Fibroblast of skin of right biceps (primary cell): ENCODE results near the gene SKAP2.

ENCODE experiments used
- DNase-seq: peaks from one replicate; pipeline ENCODE4 v3.0.0-alpha.2; 2013

The SKAP2 gene, protein sequence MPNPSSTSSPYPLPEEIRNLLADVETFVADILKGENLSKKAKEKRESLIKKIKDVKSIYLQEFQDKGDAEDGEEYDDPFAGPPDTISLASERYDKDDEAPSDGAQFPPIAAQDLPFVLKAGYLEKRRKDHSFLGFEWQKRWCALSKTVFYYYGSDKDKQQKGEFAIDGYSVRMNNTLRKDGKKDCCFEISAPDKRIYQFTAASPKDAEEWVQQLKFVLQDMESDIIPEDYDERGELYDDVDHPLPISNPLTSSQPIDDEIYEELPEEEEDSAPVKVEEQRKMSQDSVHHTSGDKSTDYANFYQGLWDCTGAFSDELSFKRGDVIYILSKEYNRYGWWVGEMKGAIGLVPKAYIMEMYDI

DNA sequence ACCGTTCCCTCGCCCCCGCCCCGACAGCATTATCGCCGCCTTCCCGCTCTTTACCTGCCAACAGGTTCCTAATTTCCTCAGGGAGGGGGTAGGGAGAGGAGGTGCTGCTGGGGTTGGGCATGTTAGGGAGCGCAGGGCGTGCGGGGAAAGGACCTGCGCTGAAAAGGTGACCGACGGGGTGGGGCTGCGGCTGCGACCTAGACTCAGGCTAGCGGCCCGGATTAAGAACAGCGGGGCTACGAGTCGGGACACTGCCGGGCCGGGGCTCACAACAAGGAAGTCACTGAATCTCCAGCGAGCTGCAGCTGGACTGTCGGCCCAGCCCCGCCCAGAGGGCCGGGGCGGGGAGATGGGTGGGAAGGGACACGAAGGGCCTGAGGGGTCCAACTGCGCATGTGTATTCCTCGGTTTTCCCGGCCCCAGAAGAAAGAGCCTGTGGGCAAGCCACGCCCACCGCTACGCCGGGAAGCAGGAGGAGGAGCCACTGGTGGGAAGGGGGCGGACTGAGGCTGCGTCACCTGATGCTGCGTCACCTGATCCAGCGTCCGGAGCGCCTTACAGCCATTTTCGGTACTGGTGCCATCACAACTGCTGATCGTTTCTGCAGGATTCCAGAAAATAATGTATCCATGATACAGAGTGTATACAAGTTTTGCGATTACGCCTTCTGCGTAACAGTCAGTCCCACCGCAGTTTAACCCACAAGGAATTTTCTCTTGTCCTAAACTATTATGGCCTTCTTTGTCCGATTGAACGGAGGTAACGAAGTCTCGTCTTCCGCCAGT lies at the start of gene SKAP2:
Gene SKAP2, minus strand, starts transcription at position 282 of the 785 bp plus-strand sequence. Its CDS starts 161 bp downstream, at position 121.
- peak; percentile 98 for DNase-seq

DNA sequence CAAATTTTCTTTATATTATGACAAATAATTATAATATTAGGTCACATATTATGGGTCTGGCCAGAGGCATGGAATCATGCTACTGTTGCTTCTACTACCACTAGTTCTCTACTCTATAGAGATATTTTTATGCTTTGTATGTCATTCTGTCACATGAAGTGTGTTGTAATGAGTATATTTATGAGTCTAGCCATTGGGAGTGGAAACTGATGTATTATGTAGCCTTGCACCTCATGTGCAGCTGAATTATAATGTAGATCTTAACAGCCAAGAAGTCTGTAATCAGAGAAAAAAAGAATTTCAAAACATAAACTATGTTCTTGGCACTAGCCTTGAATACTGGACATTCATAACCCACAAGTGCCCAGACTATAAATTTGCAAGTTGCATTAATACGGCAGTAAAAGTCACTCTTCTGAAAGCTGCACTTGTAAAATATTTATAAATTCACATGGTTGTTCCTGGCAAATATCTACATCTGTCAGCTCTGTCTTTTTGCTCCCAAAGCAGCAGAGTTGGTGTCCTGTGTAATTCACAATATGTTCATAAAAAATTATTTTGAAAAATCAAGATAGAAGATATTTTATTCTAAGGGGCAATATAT lies 48.6 kb upstream of the SKAP2 start:
- no peak for DNase-seq

DNA sequence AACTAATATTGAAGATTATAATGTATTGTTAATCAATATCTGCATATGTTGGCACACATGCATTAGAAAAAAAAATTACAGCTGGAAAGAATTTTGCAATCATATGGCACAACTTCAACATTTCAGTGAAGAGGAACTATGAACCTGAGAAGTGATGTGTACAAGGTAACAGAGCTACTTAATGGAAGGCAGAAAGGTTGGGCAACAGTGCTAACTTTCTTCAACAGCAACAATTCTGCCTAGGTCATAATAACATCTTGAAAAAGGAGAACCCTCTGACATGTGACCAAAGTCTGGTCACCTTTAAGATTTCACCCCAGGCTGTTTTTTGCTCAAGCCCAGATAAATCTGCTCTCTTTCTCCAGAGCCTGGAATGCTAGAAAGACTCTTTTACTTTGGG lies 47.9 kb upstream of the SKAP2 start:
- DNase-seq: no peak

DNA sequence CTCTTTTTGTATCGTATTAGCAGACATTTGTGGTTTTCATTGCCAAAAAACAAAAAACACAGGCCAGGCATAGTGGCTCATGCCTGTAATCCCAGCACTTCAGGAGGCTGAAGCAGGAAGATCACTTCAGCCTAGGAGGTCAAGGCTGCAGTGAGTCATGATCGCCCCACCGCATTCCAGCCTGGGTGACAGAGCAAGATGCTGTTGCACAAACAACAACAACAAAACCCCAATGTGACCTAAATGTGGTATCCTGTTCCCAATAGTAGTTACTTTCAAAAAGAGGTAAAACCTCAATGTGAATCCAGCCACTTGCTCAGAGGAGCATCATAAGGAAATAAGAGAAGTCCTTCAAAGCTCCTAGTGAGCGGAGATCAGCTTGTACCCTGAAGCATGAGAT lies 45.8 kb upstream of the SKAP2 start:
- peak; percentile 17 for DNase-seq

DNA sequence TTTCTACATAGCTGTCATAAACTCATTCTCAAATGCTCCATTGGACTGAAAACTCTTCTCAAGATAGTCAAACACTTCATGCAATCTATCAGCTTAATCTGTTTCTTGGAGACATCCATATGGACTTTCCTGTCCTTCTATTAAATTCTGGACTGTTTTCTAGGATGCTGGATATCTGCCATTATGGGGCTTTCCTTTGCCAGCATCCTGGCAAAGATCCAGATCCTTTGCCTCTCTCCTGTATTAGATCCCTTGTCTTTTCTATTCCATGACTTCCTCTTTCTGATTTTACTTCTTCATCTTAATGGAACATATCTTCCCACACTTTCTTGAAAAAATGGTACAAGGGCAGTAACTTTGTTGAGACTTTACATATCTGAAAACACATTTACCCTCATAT lies 35.9 kb upstream of the SKAP2 start:
- no peak for DNase-seq

DNA sequence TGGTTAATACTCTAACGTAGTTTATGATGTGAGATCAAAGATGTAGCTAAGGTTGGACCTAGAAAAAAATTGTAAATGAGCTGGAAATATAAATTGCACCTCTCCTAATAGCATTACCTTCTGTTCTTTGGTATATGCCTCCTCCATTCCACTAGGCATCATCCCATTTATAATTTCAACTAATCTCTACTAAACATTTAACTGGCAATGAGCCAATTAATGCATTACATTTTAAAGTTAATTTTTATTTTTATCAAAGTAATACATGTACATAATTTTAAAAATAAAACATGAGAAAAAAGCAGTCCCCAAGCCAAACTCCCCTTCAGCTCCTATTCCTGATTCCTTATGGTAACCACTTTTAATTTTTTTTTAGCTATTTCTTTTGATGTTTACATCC lies 35.1 kb upstream of the SKAP2 start:
- DNase-seq: no peak

DNA sequence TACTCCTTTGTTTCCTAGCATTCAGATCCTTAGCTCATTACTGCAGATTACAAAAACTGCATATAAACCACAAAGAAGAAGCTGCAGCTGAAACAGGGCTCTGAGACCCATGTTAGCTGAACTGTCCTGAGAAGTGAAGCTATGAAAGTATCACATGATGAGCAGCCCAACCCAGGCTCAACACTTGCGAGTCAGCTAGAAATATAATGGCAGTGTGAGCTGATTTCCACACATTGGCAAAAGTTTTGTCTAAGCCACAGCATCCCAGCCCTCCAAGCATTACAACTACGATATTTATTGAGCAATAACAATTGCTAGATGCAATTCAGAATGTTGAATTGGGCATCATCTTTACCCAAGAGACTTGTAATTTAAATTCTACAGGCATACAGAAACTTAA lies 34.5 kb upstream of the SKAP2 start:
- DNase-seq: no peak

DNA sequence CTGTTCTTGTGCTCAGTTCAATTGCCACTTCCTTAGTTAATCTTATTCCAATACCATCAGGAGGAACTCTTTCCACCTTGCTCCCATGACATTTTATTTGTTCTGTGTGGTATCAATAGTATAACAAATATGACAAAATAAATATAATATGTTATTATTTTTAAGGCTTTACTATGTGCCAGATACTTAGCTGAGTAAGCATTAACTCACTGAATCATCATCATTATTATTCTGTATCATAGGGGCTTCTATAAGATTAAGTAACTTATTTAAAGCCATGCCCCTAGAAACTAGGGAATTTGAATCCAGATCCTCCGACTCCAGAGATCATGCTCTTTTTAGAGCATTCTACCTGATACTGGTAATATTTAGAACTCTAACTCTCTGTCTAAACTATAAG lies 33.5 kb upstream of the SKAP2 start:
- DNase-seq: no peak

DNA sequence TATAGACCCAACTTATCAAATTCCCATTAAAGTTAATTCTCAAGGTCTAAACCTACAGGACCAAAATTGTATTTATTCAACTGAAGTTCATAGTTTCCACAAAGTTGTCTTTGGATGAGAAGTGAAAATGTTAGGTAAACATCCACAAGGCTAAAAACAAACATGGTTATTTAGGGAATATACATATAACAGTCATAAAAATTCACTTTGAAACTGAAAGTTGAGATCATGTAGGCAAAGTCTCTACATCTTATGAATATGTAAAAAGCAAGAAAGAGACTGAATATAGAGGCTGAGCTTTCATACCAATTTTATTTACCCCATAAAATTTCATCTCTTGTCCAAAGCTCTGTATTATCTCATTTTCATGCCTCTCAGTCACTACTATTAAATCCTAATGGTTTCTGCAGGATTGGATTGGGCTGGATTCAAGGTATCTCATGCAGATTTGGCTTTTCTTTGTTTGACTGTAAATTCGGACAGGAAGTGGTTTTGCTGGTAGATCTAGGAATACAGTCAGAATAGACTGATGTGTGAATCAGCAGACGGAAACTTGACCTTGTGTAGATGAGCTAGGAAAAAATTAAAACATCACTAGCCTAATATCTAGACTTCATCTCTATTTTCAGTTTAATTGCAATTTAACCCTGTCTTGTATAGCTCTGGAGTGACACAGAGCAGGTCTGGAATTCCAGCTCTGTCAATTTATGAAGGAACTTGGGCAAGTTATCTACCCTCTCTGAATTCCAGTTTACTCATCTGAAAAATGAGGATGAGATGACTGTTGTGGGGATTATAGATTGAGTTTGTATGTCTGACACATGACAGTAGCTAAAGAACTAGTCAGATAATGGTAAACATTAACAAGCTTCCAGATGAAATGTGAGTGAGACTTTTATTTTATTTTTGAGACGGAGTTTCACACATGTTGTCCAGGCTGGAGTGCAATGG lies 27.3 kb upstream of the SKAP2 start:
- peak; percentile 18 for DNase-seq

DNA sequence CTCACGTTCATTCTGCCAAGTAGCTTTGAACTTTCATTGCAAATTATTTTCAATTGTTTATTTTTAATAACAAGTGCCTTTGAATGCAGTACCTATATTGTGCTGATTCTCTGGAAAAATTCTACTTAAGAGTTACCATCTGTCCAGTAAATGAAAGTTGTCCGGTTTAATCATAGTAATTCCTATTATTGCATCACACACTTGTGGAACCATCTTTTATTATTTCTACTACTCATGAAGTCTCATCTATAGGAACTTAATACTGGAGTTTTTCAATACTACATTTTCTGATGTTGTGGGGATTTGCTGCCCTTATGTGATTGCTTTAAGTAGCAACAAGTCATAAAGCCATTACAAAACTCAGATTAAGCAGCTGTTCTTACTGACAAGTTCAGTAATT lies 16.5 kb upstream of the SKAP2 start:
- DNase-seq: no peak

DNA sequence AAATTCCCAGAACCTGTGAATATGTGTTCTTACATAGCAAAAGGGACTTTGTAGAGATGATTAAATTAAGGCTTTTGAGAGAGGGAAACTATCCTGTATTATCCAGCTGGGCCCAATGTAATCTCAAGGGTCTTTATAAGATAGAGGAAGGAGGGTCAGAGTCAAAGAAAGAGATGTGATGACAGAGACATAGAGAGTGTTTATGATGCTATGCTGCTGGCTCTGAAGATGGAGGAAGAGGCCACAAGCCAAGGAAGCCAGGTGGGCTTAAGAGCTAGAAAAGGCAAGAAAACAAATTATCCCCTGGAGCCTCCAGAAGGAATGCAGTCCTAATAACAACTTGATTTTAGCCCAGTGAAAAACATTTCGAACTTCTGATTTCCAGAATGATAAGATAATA lies 15.3 kb upstream of the SKAP2 start:
- no peak for DNase-seq

DNA sequence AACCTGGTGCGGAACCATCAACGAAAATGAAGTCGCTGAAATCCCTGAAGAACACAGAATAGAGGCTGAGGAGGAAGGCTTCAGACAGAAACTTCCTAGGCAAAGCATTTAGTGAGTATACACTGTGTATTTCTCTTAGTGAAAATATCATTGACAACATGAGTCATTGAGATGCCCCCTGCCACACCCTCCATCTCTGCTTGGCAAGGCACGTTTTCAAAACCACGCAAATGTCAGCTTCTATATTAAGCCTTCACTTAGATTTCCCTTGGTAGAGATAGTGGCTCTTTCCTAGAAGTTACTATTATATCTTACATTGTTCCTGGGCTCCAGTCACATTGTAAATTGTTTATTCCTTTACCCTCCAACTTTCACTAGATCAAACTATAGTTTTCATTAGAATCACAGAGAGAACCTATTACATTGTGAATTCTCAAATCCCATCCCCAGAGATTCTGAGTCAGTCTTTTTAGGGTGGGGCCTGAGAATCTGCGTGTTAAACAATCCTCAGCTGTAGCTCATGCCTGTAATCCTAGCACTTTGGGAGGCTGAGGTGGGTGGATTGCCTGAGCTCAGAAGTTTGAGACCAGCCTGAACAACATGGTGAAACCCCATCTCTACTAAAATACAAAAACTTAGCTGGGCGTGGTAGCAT lies 4.6 kb upstream of the SKAP2 start:
- DNase-seq: no peak

DNA sequence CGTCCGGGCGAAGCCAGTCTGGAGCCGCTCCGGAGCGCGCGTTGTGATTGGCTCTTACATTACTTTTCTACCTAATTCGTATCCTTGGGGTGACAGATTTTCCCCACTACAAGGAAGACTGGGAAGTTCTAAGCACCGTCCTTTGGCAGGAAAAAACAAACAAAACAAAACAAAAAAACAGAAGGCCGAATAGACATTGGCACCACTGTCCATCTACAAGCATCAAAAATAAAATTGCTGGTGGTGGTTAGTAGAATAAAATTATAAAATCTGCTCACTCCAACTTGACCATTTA lies 651 bp upstream of the SKAP2 start:
- DNase-seq: no peak

DNA sequence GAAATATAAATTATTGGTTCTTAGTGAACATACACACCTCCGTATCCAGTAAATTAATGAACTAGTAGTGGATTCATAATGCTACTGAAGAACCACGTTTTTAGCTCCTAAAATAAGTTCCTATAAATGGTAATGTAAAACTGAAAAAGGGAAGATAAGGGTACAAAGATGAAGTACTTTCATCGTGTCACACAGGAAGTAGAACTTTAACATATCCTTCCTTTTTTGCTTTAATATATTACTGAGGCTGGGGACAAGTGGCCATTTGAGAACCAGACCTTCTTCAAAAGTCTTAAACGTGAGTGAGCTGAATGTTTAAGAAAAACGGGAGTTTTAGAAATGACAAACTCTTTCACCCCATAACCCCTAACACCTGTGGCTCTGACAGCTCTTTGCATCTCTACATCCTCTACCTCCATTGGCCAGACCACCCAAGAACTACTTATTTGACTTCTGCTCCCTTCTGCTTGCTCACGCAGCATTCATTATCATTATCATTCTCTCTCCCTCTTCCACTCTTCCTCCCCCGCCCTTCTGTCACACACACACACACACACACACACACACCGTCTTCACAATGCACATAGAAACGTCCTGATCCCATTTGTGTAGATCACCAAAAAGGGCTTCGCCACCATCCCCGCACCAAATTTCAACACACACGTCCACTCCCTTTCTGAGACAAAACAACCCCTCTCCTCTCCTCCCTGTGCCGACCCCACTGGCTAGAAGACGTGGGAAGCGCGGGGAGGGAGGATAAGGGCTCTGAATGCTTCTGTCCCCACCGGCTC lies 677 bp downstream of the SKAP2 start:
- DNase-seq: peak; percentile 18

DNA sequence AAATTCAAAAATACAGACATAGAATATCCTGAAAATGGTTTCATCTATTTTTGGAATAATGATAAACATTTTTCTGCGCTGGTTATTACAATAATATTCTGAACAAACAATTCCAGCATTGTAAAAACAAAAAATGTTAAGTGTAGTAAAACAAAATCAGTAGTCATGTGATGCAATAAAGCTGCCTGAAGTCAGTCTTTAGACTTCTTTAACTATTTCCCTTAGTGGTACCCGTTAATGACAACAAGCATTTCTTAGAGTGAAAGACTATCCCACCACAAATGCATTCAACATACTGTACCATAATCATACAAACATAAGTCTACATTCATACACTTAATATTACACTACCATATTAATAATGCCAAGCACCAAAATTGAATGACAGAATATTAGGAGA lies 1.6 kb downstream of the SKAP2 start:
- no peak for DNase-seq

DNA sequence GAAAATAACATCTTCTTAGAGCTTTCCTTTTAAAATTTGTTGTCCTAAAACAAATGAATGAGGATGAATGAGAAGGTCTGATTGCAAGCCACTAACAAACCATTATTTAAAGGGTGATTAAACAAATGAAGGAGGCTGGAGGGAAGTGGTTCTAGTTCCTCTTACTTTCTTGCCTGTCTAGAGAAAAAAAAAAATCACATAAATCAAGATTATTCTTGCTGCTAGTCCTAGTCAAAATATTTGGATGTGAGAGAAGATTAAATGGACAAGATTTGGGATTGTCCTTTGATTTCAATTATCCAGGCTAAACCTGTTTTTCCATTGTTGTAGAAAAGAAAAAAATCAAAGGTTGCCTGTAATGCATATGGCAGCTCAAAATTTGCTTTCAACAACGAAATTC lies 3.3 kb downstream of the SKAP2 start:
- no peak for DNase-seq

DNA sequence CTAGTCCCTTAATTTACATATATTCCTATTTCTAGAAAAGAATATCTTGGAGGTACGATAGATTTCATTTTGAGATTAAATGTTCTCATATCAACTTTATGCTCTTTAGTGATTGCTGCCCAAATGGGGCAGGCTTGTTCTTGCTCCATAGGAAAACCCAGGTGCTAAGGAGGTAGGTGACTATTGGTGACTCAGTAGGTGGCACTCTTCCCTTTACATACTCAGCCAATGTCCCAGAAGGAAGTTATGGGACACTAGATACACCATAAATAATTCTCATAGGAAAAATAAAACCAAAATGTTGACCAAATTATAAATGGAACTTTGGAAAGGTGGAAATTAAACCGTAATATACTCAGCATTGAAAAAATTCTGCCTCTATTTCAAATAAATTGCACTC lies 4.0 kb downstream of the SKAP2 start:
- DNase-seq: no peak

DNA sequence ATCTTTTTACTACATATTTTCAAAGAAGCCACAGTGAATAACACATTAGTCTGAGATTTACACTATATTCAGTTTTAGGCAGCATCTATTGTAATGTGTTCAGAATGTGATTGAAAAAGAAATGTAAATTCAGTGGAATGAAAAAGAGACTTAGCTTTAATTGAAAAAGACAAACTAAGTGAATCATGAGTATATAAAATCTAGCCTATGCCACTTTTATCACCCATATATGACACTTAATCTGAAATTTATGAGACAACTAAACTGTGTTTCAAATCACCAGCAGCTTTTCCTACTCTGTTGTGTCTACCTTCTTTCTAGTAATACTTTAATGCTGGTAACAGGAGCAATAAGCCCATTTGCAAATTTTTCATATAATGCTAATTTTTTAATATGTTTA lies 4.7 kb downstream of the SKAP2 start:
- no peak for DNase-seq

DNA sequence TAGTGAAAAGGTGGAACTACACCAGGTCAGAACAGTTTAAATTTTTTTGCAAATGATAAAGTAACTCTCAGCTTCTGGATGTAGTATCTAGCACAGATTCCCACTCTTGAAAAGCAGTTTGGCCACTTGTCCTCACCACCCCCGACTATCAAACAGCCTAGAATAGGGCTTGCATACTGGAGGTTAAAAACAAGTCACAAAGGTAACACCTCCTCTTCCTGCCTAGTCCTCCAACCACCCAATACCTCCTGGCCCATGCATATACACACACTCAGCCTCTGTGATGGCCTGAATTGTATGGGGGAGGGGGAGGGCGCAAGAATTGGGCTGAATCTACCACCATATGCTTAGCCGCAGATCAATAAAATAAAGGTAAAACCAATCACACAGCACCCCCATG lies 5.7 kb downstream of the SKAP2 start:
- DNase-seq: no peak

DNA sequence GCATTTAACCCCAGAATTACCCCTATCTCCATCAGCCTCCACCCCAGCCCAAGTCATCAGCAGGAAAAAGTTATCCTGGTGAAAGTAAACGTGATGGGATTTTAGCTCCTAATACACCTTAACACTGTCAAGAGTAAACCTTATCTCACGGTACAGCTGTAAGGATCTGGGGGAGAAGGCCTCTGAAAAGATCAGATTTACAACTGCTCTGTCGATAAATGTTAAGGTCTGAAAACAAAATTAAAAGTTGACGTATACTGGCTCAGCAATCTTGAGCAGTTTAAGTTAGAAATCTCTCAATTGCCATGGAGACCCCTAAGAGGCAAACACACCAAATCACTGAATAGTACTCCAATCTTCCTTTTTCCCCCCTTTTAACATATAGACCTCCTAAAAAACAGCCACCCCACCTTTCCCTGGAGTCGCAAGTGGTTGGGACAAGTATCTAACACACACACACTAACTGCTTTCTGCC lies 6.1 kb downstream of the SKAP2 start:
- no peak for DNase-seq

DNA sequence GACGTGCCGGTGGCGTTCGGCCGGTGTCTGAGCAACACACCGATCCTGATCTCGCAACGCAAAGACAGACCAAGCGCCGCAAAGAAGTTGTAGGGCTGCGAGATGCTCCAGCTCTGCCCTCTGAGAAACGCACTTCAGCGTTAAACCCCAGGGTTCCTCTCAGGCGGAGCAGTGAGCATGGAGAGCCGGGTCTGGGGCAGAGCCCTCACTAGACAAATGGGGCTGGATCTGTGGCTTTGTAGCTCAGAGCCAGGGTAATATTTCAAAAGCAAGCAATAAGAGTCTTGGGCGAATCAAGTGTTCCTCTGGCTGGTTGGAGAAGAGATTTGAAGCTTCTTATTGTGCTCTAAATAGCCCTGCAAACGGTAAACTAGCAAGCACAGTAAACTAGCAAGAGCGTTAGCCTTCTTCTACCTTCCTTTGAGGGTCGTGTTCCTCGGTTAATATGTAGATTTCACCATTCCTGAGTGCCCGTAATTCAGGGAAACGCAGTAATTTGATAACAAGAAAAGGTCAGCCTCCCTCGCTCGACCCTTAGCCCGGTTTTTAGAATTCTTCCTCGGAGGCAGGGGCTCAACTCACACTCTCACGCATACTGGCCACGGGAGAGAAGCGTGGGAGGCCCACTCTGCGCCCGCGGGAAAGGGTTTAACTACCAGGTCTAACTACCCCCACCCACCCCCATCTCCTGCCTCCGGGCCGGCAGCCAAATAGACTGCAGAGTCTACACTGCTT lies 6.7 kb downstream of the SKAP2 start:
- no peak for DNase-seq
